ENCODE results near the gene RFPL2.

Gene RFPL2

GRCh38 chr22:32226326-32227104 is 21.6 kb upstream of the RFPL2 start:
- Histone ChIP-seq H3K4me3 (ENCODE audit: extremely low read depth, insufficient read depth, low read length, poor library complexity, severe bottlenecking) (no peak overlapping the region), H3K4me1 (ENCODE audit: control insufficient read depth, insufficient read depth, low read length, poor library complexity, severe bottlenecking) (no peaks in the 10 kb centered on the region), H3K9me3 (ENCODE audit: control insufficient read depth, low read length) (no peaks in the 10 kb centered on the region), H3K36me3 (ENCODE audit: control insufficient read depth, insufficient read depth, low read length) (no peaks in the 10 kb centered on the region), H3K27ac (ENCODE audit: low read depth, low read length, severe bottlenecking) (no peak overlapping the region)
- 66 to 73% methylated on average over 3 to 5 of the region's 7 CpGs for WGBS, 2 experiments (ENCODE audit: insufficient coverage in 2 of 2)

DNA sequence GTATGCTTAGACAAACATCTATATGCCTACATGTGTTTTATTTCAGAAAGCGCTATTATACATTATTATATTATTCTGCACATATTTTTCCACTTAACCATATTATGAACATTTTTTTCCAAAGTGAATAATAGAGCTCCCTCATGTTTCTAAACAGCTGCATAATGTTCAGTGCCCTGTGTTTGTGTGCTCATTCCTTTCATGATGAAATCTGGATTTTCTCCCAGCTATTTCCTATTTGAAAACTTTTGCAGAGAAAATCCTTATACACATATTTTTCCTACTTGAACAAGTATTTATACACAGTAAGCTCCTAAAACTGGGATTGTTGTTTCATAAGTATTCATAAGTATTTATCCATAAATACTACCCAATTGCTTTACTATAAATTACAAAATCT is 18.1 kb upstream of the RFPL2 start:
- H3K9me3 ChIP-seq (ENCODE audit: control insufficient read depth, low read length) = no peaks in the 10 kb centered on the region

DNA sequence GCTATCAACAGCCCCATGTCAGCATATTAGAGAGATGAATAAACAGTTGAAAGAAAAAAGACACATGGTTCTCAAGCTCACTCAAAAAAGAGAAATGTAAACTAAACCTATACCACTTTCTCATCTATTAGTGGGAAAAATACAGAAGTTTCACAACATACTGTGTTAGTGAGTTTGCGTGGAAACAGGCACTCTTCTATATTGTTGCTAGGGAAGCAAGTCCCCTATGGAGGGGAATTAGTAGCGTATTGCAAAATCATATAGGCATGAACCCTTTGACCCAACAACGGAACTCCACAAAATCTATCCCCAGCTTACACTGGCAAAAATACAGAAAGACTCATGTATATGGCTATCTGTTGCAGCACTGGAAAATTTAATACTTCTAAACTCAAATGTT is 14.2 kb upstream of the RFPL2 start:
- Histone ChIP-seq H3K9me3 (ENCODE audit: control insufficient read depth, low read length) (no peaks in the 10 kb centered on the region), H3K4me3 (ENCODE audit: extremely low read depth, insufficient read depth, low read length, poor library complexity, severe bottlenecking) (no peak overlapping the region), H3K27ac (ENCODE audit: low read depth, low read length, severe bottlenecking) (no peak overlapping the region), H3K4me1 (ENCODE audit: control insufficient read depth, insufficient read depth, low read length, poor library complexity, severe bottlenecking) (no peaks in the 10 kb centered on the region), H3K36me3 (ENCODE audit: control insufficient read depth, insufficient read depth, low read length) (no peaks in the 10 kb centered on the region)
- whole genome bisulfite sequencing, 2 experiments (ENCODE audit: insufficient coverage in 2 of 2) = no CpG with 5 or more reads among the region's 3 CpGs

More for the DNA sequence above, 18.1 kb upstream of the RFPL2 start:
- Histone ChIP-seq H3K36me3 (ENCODE audit: control insufficient read depth, insufficient read depth, low read length) (no peaks in the 10 kb centered on the region), H3K4me3 (ENCODE audit: extremely low read depth, insufficient read depth, low read length, poor library complexity, severe bottlenecking) (no peak overlapping the region), H3K27ac (ENCODE audit: low read depth, low read length, severe bottlenecking) (no peak overlapping the region), H3K4me1 (ENCODE audit: control insufficient read depth, insufficient read depth, low read length, poor library complexity, severe bottlenecking) (no peaks in the 10 kb centered on the region)
- no CpG with 5 or more reads among the region's 1 CpG for WGBS, 2 experiments (ENCODE audit: insufficient coverage in 2 of 2)

DNA sequence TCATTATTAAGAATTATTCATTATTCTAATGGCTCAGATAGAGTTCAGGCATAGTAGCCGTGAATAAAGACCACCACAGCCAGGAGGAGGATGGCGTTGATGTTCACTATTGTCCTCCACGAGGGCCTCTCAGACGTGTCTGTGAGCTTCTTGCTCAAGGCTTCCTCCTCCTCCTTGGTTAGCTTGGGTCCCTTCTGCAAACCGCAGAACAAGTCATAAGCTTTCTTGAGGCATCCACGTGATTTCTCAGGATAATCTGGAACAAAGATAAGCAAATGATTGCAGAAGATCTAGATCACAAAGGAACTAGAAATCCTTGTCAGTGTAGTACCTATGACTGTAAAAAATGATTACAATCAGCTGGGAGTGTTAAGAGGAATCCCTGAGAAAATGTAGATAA is 13.6 kb upstream of the RFPL2 start:
- H3K4me1 ChIP-seq (ENCODE audit: control insufficient read depth, insufficient read depth, low read length, poor library complexity, severe bottlenecking) = no peaks in the 10 kb centered on the region
- no peaks in the 10 kb centered on the region for H3K9me3 ChIP-seq (ENCODE audit: control insufficient read depth, low read length)
- 87 to 89% methylated on average over 5 to 6 of the region's 6 CpGs for WGBS, 2 experiments (ENCODE audit: insufficient coverage in 2 of 2)
- no peaks in the 10 kb centered on the region for H3K36me3 ChIP-seq (ENCODE audit: control insufficient read depth, insufficient read depth, low read length)
- no peak overlapping the region for H3K4me3 ChIP-seq (ENCODE audit: extremely low read depth, insufficient read depth, low read length, poor library complexity, severe bottlenecking)
- no peak overlapping the region for H3K27ac ChIP-seq (ENCODE audit: low read depth, low read length, severe bottlenecking)

DNA sequence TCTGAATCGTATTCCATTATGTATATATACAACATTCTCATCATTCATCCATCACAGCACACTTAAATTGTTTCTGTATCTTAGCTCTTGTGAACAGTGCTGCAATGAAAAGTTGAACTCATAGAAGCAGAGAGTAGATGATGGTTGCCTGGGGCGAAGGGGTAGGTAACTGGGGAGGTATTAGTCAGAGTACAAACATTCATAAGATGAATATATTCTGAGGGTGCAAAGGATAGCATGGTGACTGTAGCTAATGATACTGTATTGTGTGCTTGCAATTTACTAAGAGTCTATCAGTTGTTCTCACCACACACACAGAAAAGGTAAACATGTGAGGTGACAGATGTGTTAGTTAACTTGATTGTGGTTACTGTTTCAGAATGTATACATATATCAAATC is 12.6 kb upstream of the RFPL2 start:
- Histone ChIP-seq H3K4me3 (ENCODE audit: extremely low read depth, insufficient read depth, low read length, poor library complexity, severe bottlenecking) (no peak overlapping the region), H3K9me3 (ENCODE audit: control insufficient read depth, low read length) (no peaks in the 10 kb centered on the region), H3K36me3 (ENCODE audit: control insufficient read depth, insufficient read depth, low read length) (no peaks in the 10 kb centered on the region), H3K27ac (ENCODE audit: low read depth, low read length, severe bottlenecking) (no peak overlapping the region), H3K4me1 (ENCODE audit: control insufficient read depth, insufficient read depth, low read length, poor library complexity, severe bottlenecking) (no peaks in the 10 kb centered on the region)
- no CpG with 5 or more reads among the region's 2 CpGs for WGBS, 2 experiments (ENCODE audit: insufficient coverage in 2 of 2)

DNA sequence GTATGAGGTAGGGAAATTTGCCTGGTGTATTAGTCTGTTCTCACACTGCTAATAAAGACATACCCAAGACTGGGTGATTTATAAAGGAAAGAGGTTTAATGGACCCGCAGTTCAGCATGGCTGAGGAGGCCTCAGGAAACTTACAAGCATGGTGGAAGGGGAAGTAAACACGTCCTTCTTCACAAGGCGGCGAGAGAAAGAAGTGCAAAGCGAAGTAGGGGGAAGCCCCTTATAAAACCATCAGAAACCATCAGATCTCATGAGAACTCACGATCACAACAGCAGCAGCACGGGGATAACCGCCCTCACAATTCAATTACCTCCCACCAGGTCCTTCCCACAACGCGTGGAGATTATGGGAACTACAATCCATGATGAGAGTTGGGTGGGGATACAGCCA is 12.0 kb upstream of the RFPL2 start:
- 82 to 100% methylated on average over 1 to 9 of the region's 10 CpGs for WGBS, 2 experiments (ENCODE audit: insufficient coverage in 2 of 2)
- no peak overlapping the region for H3K27ac ChIP-seq (ENCODE audit: low read depth, low read length, severe bottlenecking)
- no peaks in the 10 kb centered on the region for H3K9me3 ChIP-seq (ENCODE audit: control insufficient read depth, low read length)
- no peaks in the 10 kb centered on the region for H3K36me3 ChIP-seq (ENCODE audit: control insufficient read depth, insufficient read depth, low read length)
- H3K4me1 ChIP-seq (ENCODE audit: control insufficient read depth, insufficient read depth, low read length, poor library complexity, severe bottlenecking) = no peaks in the 10 kb centered on the region
- H3K4me3 ChIP-seq (ENCODE audit: extremely low read depth, insufficient read depth, low read length, poor library complexity, severe bottlenecking) = no peak overlapping the region

DNA sequence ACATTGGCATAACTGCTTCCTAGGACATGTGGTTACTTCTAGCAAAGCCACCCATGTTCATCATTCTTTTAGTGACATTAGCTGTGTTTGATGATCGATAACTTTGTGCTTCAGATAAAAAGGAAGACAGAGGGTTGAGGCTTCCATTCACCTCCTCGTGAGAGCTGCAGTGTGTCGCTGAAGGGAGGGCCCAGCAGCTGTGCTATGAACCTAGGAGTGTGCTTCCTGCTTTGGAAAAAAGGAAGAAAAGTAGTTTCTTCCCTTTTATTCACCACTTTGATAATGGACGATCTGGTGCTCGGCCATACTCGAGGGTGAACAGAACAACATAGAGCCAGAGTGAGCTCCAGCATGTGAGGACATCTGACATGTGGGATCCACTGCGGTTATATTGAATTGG is 6.1 kb upstream of the RFPL2 start:
- H3K36me3 ChIP-seq (ENCODE audit: control insufficient read depth, insufficient read depth, low read length) = no peaks in the 10 kb centered on the region
- H3K27ac ChIP-seq (ENCODE audit: low read depth, low read length, severe bottlenecking) = no peak overlapping the region
- no peak overlapping the region for H3K4me3 ChIP-seq (ENCODE audit: extremely low read depth, insufficient read depth, low read length, poor library complexity, severe bottlenecking)
- no peaks in the 10 kb centered on the region for H3K9me3 ChIP-seq (ENCODE audit: control insufficient read depth, low read length)
- no peaks in the 10 kb centered on the region for H3K4me1 ChIP-seq (ENCODE audit: control insufficient read depth, insufficient read depth, low read length, poor library complexity, severe bottlenecking)
- WGBS, 2 experiments (ENCODE audit: insufficient coverage in 2 of 2) = 93 to 100% methylated on average over 2 to 3 of the region's 7 CpGs

GRCh38 chr22:32208681-32209080 is 3.8 kb upstream of the RFPL2 start:
- H3K36me3 ChIP-seq (ENCODE audit: control insufficient read depth, insufficient read depth, low read length) = no peaks in the 10 kb centered on the region
- no peaks in the 10 kb centered on the region for H3K9me3 ChIP-seq (ENCODE audit: control insufficient read depth, low read length)
- peaks cover 4% of the 10 kb centered on the region for H3K4me1 ChIP-seq (ENCODE audit: control insufficient read depth, insufficient read depth, low read length, poor library complexity, severe bottlenecking)
- 88 to 91% methylated on average over 3 of the region's 3 CpGs for WGBS, 2 experiments (ENCODE audit: insufficient coverage in 2 of 2)
- no peak overlapping the region for H3K27ac ChIP-seq (ENCODE audit: low read depth, low read length, severe bottlenecking)
- H3K4me3 ChIP-seq (ENCODE audit: extremely low read depth, insufficient read depth, low read length, poor library complexity, severe bottlenecking) = no peak overlapping the region

DNA sequence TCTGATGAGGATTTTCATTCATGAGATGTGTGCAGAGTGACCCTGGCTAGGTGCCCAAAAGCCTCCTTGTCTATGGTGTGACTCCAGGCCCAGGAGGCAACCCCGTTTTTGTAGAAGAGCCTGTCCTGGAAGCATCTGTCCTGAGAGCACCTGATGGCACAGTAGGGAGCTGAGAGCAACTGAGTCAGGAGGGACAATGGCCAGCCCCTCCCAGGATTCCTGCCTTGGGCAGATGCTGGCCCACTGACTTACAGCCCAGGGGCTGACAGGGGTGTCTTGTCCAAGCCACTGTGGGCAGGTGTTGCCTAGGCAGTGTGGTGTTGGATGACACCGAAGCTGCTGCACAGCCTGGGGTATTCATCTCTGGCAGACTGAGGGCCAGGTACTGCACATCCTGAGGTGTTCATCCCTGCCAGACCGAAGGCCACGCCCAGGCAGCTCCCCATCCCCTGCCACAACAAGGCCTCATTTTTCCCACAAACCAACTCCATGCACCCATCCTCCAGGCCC is 3.2 kb upstream of the RFPL2 start:
- WGBS, 2 experiments (ENCODE audit: insufficient coverage in 2 of 2) = 85 to 92% methylated on average over 4 of the region's 4 CpGs
- Histone ChIP-seq H3K4me1 (ENCODE audit: control insufficient read depth, insufficient read depth, low read length, poor library complexity, severe bottlenecking) (peaks cover 4% of the 10 kb centered on the region), H3K36me3 (ENCODE audit: control insufficient read depth, insufficient read depth, low read length) (no peaks in the 10 kb centered on the region), H3K4me3 (ENCODE audit: extremely low read depth, insufficient read depth, low read length, poor library complexity, severe bottlenecking) (no peak overlapping the region), H3K9me3 (ENCODE audit: control insufficient read depth, low read length) (no peaks in the 10 kb centered on the region), H3K27ac (ENCODE audit: low read depth, low read length, severe bottlenecking) (no peak overlapping the region)

- 79 to 82% methylated on average over 18 to 19 of the region's 22 CpGs for WGBS, 2 experiments (ENCODE audit: insufficient coverage in 2 of 2)
Measured at GRCh38 chr22:32206774-32207758, 2.2 kb upstream of the RFPL2 start.

More at GRCh38 chr22:32206774-32207758, 2.2 kb upstream of the RFPL2 start:
- Histone ChIP-seq H3K9me3 (ENCODE audit: control insufficient read depth, low read length) (no peaks in the 10 kb centered on the region), H3K36me3 (ENCODE audit: control insufficient read depth, insufficient read depth, low read length) (no peaks in the 10 kb centered on the region), H3K27ac (ENCODE audit: low read depth, low read length, severe bottlenecking) (no peak overlapping the region), H3K4me1 (ENCODE audit: control insufficient read depth, insufficient read depth, low read length, poor library complexity, severe bottlenecking) (peaks cover 4% of the 10 kb centered on the region), H3K4me3 (ENCODE audit: extremely low read depth, insufficient read depth, low read length, poor library complexity, severe bottlenecking) (no peak overlapping the region)
